ENCODE data around the gene KCNJ6. TPM values are rescaled to one million over a fixed set of nuclear protein-coding genes. Genes with fewer than 3 reads are reported as not detected.

The KCNJ6 gene
- total and polyA plus RNA-seq, 9 of the 15 experiments (the other 6 are each of a cell fraction or from before 2014, with no cell fraction given) = 0.06 to 0.21 (median 0.13) TPM; not detected in 1

DNA sequence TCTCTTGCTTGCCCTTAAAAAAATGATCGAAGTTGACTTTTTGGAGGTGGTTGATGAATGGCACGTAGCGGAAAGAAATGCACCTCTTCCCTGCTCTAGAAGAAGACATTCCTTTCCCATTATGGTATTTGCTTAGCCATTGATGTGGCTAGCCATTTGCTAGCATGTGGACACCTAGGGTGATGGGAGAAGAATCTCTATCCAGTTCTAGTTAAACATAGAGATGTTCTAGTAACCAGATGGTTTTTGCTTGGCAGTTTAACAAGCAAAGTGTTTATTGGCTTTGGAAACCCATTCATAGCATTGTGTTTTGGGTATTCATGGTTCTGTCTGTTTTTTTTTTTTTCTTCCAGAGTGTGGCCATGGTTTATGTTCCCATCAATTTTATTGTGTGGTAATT is 78.9 kb downstream of the KCNJ6 start:
- in situ Hi-C loops (cut with MboI) = no loop called here
- Histone ChIP-seq H3K9ac (ENCODE audit: insufficient read depth in 1 of 2, low read depth in 2 of 2, low read length in 2 of 2) (no peak overlapping the region), H3K27me3 (ENCODE audit: control insufficient read depth in 2 of 2, insufficient read depth in 2 of 2, low read length in 2 of 2) (peaks cover 0 to under 1% of the 10 kb centered on the region in 2 experiments; a peak in 3 of 5 replicates), H3K4me1 (replicated peaks in 1 of 2; ENCODE audit: control insufficient read depth in 2 of 2, insufficient read depth in 2 of 2, low read length in 2 of 2) (no peaks in the 10 kb centered on the region), H3K9me1 (ENCODE audit: control insufficient read depth, insufficient read depth, low read length) (no peaks in the 10 kb centered on the region), H2AFZ (ENCODE audit: low read depth, low read length) (no peak overlapping the region), H3K4me2 (ENCODE audit: insufficient read depth, low read length) (no peak overlapping the region), H4K20me1 (replicated peaks; ENCODE audit: control insufficient read depth, insufficient read depth, low read length) (no peaks in the 10 kb centered on the region), H3K4me3 (no peak overlapping the region), H3K27ac (ENCODE audit: extremely low read depth, low read depth, low read length) (no peak overlapping the region), H3K36me3 (ENCODE audit: control insufficient read depth, insufficient read depth, low read length) (no peaks in the 10 kb centered on the region), H3K9me3 (replicated peaks; ENCODE audit: control insufficient read depth, insufficient read depth, low read depth, low read length) (no peaks in the 10 kb centered on the region), H3K79me2 (ENCODE audit: control insufficient read depth, insufficient read depth, low read length) (no peaks in the 10 kb centered on the region)
- WGBS (ENCODE audit: insufficient coverage, low coverage, missing lambda C conversion rate) = 3% methylated on average over 3 of the region's 3 CpGs
- BruUV-seq (replicated peaks) = no TSS peak
- intact Hi-C loops (cut with micrococcal nuclease) = no loop called here
- no peak for DNase-seq (ENCODE audit: extremely low read depth in 1 of 4, low spot score in 3 of 4)
- no peak for ATAC-seq
- CTCF ChIA-PET (ENCODE audit: low intra/inter-chr PET ratio) = no interaction called here
- no peak for FAIRE-seq
- TF ChIP-seq ZNF780A (CRISPR knock-in tag; IDR thresholded peaks at IDR 0.05) (no peak), MYC (IDR thresholded peaks at IDR 0.05; ENCODE audit: low read depth, low read length) (no peak), MYC (CRISPR knock-in tag; IDR thresholded peaks at IDR 0.05; ENCODE audit: borderline replicate concordance, low read depth) (no peak), PURB (CRISPR knock-in tag; IDR thresholded peaks at IDR 0.05; ENCODE audit: low read depth) (no peak), HCFC1 (IDR thresholded peaks at IDR 0.05; ENCODE audit: low read depth, low read length) (no peak)
- POLR2A ChIA-PET = no interaction called here

DNA sequence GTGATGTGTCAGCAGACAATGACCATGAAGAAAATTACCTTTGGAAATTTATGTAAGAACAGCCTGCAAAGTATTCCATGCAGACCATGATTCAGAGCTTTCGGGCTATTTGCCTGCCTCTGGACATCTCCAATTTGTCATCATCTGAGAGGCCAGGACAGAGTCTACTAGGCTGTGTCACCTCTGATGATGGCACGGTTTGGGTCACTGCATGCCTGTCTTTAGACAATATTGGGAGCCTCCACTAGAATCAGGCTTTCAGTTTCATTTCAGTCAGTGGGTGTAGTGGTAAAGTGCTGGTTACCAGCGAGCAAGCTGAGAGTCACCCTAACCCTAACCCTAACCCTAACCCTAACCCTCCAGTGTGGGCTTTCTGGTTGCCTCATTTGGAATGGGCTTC is 80.8 kb downstream of the KCNJ6 start:
- H3K36me3 ChIP-seq (ENCODE audit: control insufficient read depth, insufficient read depth, low read length) = no peaks in the 10 kb centered on the region
- CTCF ChIA-PET (ENCODE audit: low intra/inter-chr PET ratio) = no interaction called here
- in situ Hi-C loops (cut with MboI) (no loop called here), intact Hi-C loops (cut with micrococcal nuclease) (no loop called here)
- no peaks in the 10 kb centered on the region for H3K79me2 ChIP-seq (ENCODE audit: control insufficient read depth, insufficient read depth, low read length)
- H3K4me1 ChIP-seq (replicated peaks in 1 of 2; ENCODE audit: control insufficient read depth in 2 of 2, insufficient read depth in 2 of 2, low read length in 2 of 2) = no peaks in the 10 kb centered on the region
- DNase-seq (ENCODE audit: extremely low read depth in 1 of 4, low spot score in 3 of 4) (no peak), FAIRE-seq (no peak), ATAC-seq (no peak)
- H3K4me2 ChIP-seq (ENCODE audit: insufficient read depth, low read length) = no peak overlapping the region
- BruUV-seq (replicated peaks) = no TSS peak
- POLR2A ChIA-PET = interaction anchor here (0.7 kb wide), 1 partner anchor 142 kb away, joined by 3 read pairs; no protein-coding TSS in a partner anchor
- H3K27ac ChIP-seq (ENCODE audit: extremely low read depth, low read depth, low read length) = no peak overlapping the region
- H3K27me3 ChIP-seq (ENCODE audit: control insufficient read depth in 2 of 2, insufficient read depth in 2 of 2, low read length in 2 of 2) = peaks cover 0 to 12% of the 10 kb centered on the region in 2 experiments; a peak in 3 of 5 replicates
- H3K4me3 ChIP-seq = no peak overlapping the region
- H4K20me1 ChIP-seq (replicated peaks; ENCODE audit: control insufficient read depth, insufficient read depth, low read length) = no peaks in the 10 kb centered on the region
- WGBS (ENCODE audit: insufficient coverage, low coverage, missing lambda C conversion rate) = 0% methylated on average over 3 of the region's 3 CpGs
- H3K9ac ChIP-seq (ENCODE audit: insufficient read depth in 1 of 2, low read depth in 2 of 2, low read length in 2 of 2) = no peak overlapping the region
- no peaks in the 10 kb centered on the region for H3K9me1 ChIP-seq (ENCODE audit: control insufficient read depth, insufficient read depth, low read length)
- H3K9me3 ChIP-seq (replicated peaks; ENCODE audit: control insufficient read depth, insufficient read depth, low read depth, low read length) = no peaks in the 10 kb centered on the region
- H2AFZ ChIP-seq (ENCODE audit: low read depth, low read length) = no peak overlapping the region
- TF ChIP-seq SNIP1 (IDR thresholded peaks at IDR 0.05; ENCODE audit: low read depth) = no peak
- no peak for TF ChIP-seq TGIF2 (CRISPR knock-in tag; IDR thresholded peaks at IDR 0.05)
- no peak for TF ChIP-seq FOS (IDR thresholded peaks at IDR 0.05; ENCODE audit: extremely low read depth, insufficient read length)
- no peak for TF ChIP-seq SRSF9 (IDR thresholded peaks at IDR 0.05; ENCODE audit: borderline replicate concordance, low read depth, low read length)
- no peak for TF ChIP-seq ZBTB1 (CRISPR knock-in tag; IDR thresholded peaks at IDR 0.05; ENCODE audit: borderline replicate concordance, low read depth)
- TF ChIP-seq, protein P1, sequence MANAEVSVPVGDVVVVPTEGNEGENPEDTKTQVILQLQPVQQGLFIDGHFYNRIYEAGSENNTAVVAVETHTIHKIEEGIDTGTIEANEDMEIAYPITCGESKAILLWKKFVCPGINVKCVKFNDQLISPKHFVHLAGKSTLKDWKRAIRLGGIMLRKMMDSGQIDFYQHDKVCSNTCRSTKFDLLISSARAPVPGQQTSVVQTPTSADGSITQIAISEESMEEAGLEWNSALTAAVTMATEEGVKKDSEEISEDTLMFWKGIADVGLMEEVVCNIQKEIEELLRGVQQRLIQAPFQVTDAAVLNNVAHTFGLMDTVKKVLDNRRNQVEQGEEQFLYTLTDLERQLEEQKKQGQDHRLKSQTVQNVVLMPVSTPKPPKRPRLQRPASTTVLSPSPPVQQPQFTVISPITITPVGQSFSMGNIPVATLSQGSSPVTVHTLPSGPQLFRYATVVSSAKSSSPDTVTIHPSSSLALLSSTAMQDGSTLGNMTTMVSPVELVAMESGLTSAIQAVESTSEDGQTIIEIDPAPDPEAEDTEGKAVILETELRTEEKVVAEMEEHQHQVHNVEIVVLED (CRISPR knock-in tag; IDR thresholded peaks at IDR 0.05) = no peak
- no peak for TF ChIP-seq NR2F6 (CRISPR knock-in tag; IDR thresholded peaks at IDR 0.05)
- TF ChIP-seq, protein P2, sequence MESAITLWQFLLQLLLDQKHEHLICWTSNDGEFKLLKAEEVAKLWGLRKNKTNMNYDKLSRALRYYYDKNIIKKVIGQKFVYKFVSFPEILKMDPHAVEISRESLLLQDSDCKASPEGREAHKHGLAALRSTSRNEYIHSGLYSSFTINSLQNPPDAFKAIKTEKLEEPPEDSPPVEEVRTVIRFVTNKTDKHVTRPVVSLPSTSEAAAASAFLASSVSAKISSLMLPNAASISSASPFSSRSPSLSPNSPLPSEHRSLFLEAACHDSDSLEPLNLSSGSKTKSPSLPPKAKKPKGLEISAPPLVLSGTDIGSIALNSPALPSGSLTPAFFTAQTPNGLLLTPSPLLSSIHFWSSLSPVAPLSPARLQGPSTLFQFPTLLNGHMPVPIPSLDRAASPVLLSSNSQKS (CRISPR knock-in tag; IDR thresholded peaks at IDR 0.05) = no peak
- TF ChIP-seq, protein P3, sequence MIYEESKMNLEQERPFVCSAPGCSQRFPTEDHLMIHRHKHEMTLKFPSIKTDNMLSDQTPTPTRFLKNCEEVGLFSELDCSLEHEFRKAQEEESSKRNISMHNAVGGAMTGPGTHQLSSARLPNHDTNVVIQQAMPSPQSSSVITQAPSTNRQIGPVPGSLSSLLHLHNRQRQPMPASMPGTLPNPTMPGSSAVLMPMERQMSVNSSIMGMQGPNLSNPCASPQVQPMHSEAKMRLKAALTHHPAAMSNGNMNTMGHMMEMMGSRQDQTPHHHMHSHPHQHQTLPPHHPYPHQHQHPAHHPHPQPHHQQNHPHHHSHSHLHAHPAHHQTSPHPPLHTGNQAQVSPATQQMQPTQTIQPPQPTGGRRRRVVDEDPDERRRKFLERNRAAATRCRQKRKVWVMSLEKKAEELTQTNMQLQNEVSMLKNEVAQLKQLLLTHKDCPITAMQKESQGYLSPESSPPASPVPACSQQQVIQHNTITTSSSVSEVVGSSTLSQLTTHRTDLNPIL (CRISPR knock-in tag; IDR thresholded peaks at IDR 0.05) = no peak

All from K562 (cell line).